OCI-LY1 (cell line): ENCODE results near the gene EML4.

Experiments
- H2AFZ ChIP-seq: fragments of 200-600 bp; sonication (generic), shearing (Covaris generic); 2 replicates; pipeline ENCODE4 v1.6.0; 2014; ENCODE audit warnings: antibody characterized with exemption, mild to moderate bottlenecking, low read length
- H3F3A ChIP-seq: fragments of 200-600 bp; sonication (generic), shearing (Covaris generic); 2 replicates; pipeline ENCODE4 v1.6.0; 2014; ENCODE audit warnings: mild to moderate bottlenecking, antibody characterized with exemption, low read length, moderate library complexity; ENCODE audit not compliant: insufficient read depth
- H3K27ac ChIP-seq: fragments of 200-600 bp; sonication (generic); 2 replicates; pipeline ENCODE4 v1.5.1; 2014; ENCODE audit warnings: low read length, mixed run types, mild to moderate bottlenecking, low read depth; ENCODE audit not compliant: poor library complexity, severe bottlenecking
- H3K27me3 ChIP-seq: fragments of 200-600 bp; sonication (generic); 2 replicates; pipeline ENCODE4 v1.6.0; 2014; ENCODE audit warnings: antibody characterized with exemption, mild to moderate bottlenecking, low read length, moderate library complexity; ENCODE audit not compliant: insufficient read depth
- H3K36me3 ChIP-seq: fragments of 200-600 bp; sonication (generic); 2 replicates; pipeline ENCODE4 v1.6.1; 2014; ENCODE audit warnings: mild to moderate bottlenecking, antibody characterized with exemption, low read length, moderate library complexity, mixed read lengths; ENCODE audit not compliant: insufficient read depth
- H3K4me1 ChIP-seq: fragments of 200-600 bp; sonication (generic); 2 replicates; pipeline ENCODE4 v1.5.1; 2014; ENCODE audit warnings: mild to moderate bottlenecking, low read length, moderate library complexity; ENCODE audit not compliant: insufficient read depth, severe bottlenecking
- H3K4me2 ChIP-seq: fragments of 200-600 bp; sonication (generic), shearing (Covaris generic); 2 replicates; pipeline ENCODE4 v1.6.1; 2014; ENCODE audit warnings: low read length
- H3K4me3 ChIP-seq: fragments of 200-600 bp; sonication (generic); 2 replicates; pipeline ENCODE4 v1.5.1; 2014; ENCODE audit warnings: low read length, low read depth, mild to moderate bottlenecking, mixed read lengths; ENCODE audit not compliant: poor library complexity, severe bottlenecking
- H3K79me2 ChIP-seq: fragments of 200-600 bp; shearing (Covaris generic); 2 replicates; pipeline ENCODE4 v1.6.1; 2016; ENCODE audit warnings: mixed run types, low read length, mixed read lengths; ENCODE audit not compliant: insufficient read depth
- H3K9ac ChIP-seq: fragments of 200-600 bp; sonication (generic), shearing (Covaris generic); 2 replicates; pipeline ENCODE4 v1.6.1; 2014; ENCODE audit warnings: mild to moderate bottlenecking, low read length, mixed read lengths
- H3K9me2 ChIP-seq: fragments of 200-600 bp; sonication (generic), shearing (Covaris generic); 2 replicates; pipeline ENCODE4 v1.6.1; 2014; ENCODE audit warnings: low read depth, mild to moderate bottlenecking, low read length, mixed read lengths
- H3K9me3 ChIP-seq: fragments of 200-600 bp; shearing (Covaris generic); 2 replicates; pipeline ENCODE4 v1.6.1; 2014; ENCODE audit warnings: low read length, mixed read lengths
- H4K20me1 ChIP-seq: fragments of 200-600 bp; sonication (generic), shearing (Covaris generic); 2 replicates; pipeline ENCODE4 v1.6.0; 2016; ENCODE audit warnings: mild to moderate bottlenecking, low read length; ENCODE audit not compliant: insufficient read depth
- EZH2 ChIP-seq: fragments of 200-600 bp; sonication (generic), shearing (Covaris generic); IDR thresholded peaks from 2 replicates; pipeline ENCODE4 v1.8.0; 2017; ENCODE audit warnings: borderline replicate concordance, mixed run types, mild to moderate bottlenecking, antibody characterized with exemption, low read length, moderate library complexity, mixed read lengths
- TF ChIP-seq, protein P1 (sequence below): fragments of 200-600 bp; sonication (generic), shearing (Covaris generic); IDR thresholded peaks from 2 replicates; pipeline ENCODE4 v1.5.1; 2017; ENCODE audit warnings: mild to moderate bottlenecking, antibody characterized with exemption, low read length, moderate library complexity, mixed read lengths

Gene EML4

DNA sequence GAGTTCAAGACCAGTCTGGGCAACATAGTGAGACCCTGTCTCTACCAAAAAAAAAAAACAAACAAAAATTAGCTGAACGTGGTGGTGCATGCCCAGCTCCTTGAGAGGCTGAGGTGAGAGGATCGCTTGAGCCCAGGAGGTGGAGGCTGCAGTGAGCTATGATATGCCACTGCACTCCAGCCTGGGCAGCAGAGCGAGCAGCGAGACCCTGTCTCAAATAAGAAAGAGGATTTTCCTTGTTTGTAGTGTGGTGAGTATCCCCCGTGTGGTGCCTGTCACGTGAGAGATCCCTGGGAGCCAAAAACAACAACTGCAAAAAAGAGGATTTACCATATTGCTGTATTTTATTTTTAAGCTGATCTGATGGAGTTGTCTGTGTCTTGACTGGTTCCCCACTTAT, 9.2 kb downstream of the EML4 start:
- no peak overlapping the region for H3K4me2 ChIP-seq
- no peak overlapping the region for H3K4me3 ChIP-seq
- H3K79me2 ChIP-seq: peaks cover 3% of the 10 kb centered on the region; the same call in 1 of the 2 replicates
- H3K27ac ChIP-seq: no peak overlapping the region
- H2AFZ ChIP-seq: no peak overlapping the region
- H3K9me3 ChIP-seq: no peaks in the 10 kb centered on the region
- peaks cover 12% of the 10 kb centered on the region for H3K4me1 ChIP-seq
- H3K27me3 ChIP-seq: no peaks in the 10 kb centered on the region
- H4K20me1 ChIP-seq: no peaks in the 10 kb centered on the region
- no peak for TF ChIP-seq EZH2
- TF ChIP-seq, protein P1, sequence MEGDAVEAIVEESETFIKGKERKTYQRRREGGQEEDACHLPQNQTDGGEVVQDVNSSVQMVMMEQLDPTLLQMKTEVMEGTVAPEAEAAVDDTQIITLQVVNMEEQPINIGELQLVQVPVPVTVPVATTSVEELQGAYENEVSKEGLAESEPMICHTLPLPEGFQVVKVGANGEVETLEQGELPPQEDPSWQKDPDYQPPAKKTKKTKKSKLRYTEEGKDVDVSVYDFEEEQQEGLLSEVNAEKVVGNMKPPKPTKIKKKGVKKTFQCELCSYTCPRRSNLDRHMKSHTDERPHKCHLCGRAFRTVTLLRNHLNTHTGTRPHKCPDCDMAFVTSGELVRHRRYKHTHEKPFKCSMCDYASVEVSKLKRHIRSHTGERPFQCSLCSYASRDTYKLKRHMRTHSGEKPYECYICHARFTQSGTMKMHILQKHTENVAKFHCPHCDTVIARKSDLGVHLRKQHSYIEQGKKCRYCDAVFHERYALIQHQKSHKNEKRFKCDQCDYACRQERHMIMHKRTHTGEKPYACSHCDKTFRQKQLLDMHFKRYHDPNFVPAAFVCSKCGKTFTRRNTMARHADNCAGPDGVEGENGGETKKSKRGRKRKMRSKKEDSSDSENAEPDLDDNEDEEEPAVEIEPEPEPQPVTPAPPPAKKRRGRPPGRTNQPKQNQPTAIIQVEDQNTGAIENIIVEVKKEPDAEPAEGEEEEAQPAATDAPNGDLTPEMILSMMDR: no peak
- H3K9me2 ChIP-seq: no peaks in the 10 kb centered on the region
- no peaks in the 10 kb centered on the region for H3K36me3 ChIP-seq
- H3K9ac ChIP-seq: no peak overlapping the region
- no peaks in the 10 kb centered on the region for H3F3A ChIP-seq

DNA sequence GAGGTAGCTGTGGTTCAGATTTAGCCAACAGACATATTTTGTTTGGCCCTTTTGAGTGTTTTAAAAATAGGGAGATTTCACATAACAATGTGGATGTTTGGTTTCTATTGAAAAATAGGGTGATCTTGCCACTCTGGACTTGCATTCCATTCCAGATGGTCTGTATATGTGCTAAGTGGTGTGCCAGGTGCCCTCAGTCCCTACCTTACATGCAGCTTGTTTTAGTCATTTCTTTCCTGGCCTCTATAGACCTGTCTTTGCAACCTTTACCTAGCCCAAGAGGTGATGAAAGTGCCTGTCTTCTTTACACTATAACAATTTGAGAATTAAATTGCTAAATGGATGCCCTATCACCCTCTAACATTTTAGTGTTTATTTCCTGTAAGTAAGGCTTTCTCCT, 11.1 kb downstream of the EML4 start:
- H2AFZ ChIP-seq: no peak overlapping the region
- no peaks in the 10 kb centered on the region for H3K9me3 ChIP-seq
- H3K9me2 ChIP-seq: no peaks in the 10 kb centered on the region
- H3K27ac ChIP-seq: no peak overlapping the region
- H3K4me3 ChIP-seq: no peak overlapping the region
- H4K20me1 ChIP-seq: no peaks in the 10 kb centered on the region
- H3K27me3 ChIP-seq: no peaks in the 10 kb centered on the region
- no peaks in the 10 kb centered on the region for H3F3A ChIP-seq
- no peak overlapping the region for H3K9ac ChIP-seq
- TF ChIP-seq, protein P1: no peak
- TF ChIP-seq EZH2: no peak
- H3K79me2 ChIP-seq: peaks cover 3% of the 10 kb centered on the region; the same call in 1 of the 2 replicates
- H3K4me2 ChIP-seq: no peak overlapping the region
- H3K4me1 ChIP-seq: peaks cover 17% of the 10 kb centered on the region
- no peaks in the 10 kb centered on the region for H3K36me3 ChIP-seq

DNA sequence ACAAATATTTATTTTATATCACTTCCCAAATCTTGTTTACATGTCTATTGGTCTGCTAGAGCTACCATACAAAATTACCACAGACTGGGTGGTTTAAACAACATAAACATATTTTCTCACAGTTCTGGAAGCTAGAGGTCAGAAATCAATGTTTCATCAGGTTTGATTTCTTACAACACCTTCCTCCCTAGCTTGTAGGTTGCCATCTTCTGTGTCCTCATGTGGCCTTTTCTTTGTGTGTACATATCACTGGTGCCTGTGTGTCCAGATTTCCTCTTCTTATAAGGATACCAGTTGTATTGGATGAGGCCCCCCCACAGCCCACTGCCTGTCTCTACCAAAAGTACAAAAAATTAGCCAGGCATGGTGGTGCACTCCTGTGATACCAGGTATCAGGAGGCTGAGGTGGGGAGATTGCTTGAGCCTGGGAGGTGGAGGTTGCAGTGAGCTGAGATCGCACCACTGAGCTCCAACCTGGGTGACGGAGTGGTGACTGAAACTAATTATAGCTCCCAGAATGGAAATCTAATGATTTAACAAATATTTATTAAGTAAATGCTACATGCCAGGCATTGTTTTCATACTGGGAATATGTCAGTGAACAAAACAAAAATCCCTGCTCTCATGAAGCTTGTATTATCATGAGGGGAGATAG, 13.6 kb downstream of the EML4 start:
- H3K79me2 ChIP-seq: peaks cover 3% of the 10 kb centered on the region; the same call in 1 of the 2 replicates
- no peak overlapping the region for H3K4me2 ChIP-seq
- no peaks in the 10 kb centered on the region for H3K36me3 ChIP-seq
- peaks cover 17% of the 10 kb centered on the region for H3K4me1 ChIP-seq
- H4K20me1 ChIP-seq: no peaks in the 10 kb centered on the region
- H3K9me3 ChIP-seq: no peaks in the 10 kb centered on the region
- H3K9ac ChIP-seq: no peak overlapping the region
- no peaks in the 10 kb centered on the region for H3F3A ChIP-seq
- no peaks in the 10 kb centered on the region for H3K27me3 ChIP-seq
- no peak overlapping the region for H3K27ac ChIP-seq
- TF ChIP-seq EZH2: no peak
- TF ChIP-seq, protein P1: no peak
- H3K9me2 ChIP-seq: no peaks in the 10 kb centered on the region
- H3K4me3 ChIP-seq: no peak overlapping the region
- no peak overlapping the region for H2AFZ ChIP-seq
